T-helper 2 cell (primary cell): Measurements from ENCODE around the gene CPNE2.
"Not testable (repeated sequence)": the region's sequence is repeated elsewhere in the genome, so short reads cannot be mapped to it uniquely, and the experiment has no call there.

Experiments
- DNase-seq, 5 experiments: peaks; one replicate each; pipeline versions ENCODE4 v3.0.0 to v3.0.0-alpha.2; 2012 to 2022
- total RNA-seq, 2 donors: gene quantifications; one replicate each; lab custom pipeline; 2026; lab: John Stamatoyannopoulos, UW

CPNE2 gene
- 6.2 to 7.3 reads per million in 2 donors for total RNA-seq

DNA sequence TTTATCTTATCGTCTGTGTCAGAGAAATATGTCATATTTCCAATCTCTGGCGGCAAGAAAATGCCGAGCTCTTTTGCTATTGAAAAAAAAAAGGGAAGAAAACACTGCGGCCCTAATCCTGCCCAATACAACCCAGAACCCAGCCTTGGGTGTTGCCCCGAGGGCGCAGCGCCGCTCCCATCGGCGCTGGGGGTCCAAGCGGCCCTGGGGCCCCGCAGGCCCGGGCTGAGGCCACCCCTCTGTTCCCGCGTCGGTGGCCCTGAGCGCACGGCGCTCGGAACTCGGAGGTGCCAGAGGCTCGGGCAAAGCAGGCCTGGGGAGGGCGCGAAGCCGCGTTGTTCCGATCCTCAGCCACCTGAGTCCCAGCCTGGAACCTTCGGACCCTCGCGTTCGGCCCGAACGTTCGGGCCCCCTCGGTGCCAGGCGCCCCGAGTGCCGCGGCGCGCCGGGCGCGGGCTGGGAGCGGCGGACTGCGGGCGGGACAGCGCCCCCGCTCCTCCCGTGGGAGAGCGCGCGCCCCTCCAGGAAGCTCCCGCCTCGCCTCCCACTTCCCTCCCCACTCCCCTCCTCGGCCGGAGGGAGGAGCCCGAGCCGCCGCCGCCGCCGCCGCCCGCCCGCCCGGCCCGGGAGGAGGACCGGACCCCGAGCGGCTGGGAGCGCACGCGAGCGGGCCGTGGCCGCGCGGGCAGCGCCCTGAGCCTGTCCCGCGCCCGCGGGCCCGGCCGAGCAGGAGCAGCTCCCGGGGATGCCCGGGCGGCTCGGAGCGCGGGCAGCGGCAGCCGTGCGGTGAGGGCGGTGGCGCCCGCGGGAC, at the start of gene CPNE2:
CPNE2 (plus strand) TSS at position 609 of the 811 bp plus-strand sequence. CDS start 18,160 bp downstream, outside the sequence.
- DNase-seq: peak in 2 of 5 experiments; percentile 3 to 31

DNA sequence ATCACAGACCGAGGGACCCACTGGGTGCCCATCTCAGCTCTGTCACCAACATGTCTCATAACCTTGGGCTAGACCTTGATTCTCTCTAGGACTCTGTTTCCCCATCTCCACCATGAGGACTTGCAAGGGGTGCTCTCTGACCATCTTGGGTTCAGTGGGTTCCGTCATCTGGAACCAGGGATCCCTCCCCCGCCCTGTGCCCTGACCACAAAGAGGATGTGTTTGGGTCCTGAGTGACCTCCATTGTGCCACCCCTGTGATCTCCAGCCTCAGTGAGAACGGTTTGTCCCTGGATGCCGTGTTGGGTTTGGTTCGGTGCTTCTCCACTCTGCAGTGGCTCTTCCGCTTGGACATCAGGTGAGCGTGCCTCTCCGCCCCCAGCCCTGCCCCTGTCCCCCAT, 49.1 kb upstream of the CPNE2 start:
- no peak for DNase-seq

DNA sequence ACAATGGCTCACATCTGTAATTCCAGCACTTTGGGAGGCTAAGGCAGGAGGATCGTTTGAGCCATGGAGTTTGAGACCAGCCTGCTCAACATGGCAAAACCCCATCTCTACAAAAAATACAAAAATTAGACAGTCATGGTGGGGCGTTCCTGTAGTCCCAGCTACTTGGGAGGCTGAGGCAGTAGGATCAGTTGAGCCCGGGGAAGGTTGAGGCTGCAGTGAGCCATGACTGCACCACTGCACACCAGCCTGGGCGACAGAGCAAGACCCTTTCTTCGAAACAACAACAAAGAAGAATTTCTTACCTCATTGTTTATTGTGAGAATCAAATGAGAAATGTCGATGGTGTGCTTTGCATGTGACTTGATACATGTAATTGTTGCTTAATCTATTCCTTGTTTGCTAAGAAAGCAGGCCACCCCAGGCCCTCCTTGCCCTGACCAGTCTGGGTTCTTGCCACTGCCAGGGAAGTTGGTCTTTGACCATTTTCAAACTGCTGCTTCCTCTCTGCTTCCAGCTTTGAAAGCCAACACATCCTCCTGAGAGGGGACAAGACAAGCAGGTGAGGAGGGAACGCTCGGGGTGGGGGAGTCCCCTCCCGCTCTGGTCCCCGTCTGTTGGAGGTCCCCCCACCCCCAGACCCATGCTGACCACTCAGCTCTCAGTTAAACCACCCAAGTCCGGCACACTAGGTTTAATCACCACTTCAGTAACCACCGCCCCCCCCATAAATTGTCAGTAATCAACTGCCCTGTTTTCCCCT, 47.3 kb upstream of the CPNE2 start:
- no peak for DNase-seq

DNA sequence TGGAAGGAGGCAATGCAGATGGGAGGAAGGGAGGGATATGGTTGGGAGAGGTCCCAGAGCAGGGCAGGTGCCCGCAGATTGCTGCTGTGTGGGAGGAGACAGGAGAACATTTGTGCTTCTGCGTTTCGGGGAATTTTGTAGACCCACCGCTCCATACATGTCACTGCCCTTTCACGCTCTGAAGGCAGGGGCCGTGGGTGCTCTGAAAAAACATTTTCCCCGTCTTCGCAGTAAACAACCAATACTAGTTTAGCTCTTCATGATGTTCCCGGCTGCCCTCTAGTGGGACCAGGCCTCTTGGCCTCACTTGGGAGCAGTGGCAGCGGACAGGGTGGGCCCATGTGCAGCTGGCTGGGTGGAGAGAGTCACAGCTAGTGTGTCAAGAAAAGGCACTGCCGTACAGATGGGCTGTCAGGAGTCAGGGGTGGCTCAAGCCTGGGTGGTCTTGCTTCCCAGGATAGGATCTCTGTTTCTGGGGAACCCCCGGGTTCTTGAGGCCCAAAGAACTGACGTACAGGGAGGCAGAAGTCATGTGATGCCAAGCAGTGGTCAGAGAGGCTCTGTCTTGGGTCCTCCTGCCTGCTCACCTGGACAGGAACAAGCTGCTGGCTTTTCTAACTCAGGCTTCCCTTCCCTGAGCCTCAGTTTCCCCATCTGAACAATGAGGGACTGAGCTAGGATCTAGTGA, 46.5 kb upstream of the CPNE2 start:
- peak in 2 of 5 experiments; percentile 17 to 33 for DNase-seq

DNA sequence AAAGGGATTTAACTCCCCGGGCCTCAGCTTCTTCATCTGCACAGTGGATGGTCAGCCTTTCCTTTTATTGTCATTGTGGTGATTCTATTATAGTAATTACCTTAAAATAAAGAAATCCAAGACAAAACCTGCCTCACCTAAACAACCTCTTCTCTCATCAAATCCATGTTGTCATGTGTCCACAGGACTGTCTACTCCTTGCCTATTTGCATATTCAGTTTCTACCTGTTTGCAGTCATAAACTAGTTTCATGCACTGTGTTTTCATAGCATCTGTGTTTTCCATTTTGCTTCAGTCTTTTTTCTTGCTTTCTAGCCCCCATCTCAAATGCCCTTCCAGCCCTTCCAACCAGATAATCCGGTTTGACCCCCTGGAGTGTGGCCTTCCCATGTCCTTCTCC, 44.3 kb upstream of the CPNE2 start:
- DNase-seq: no peak

DNA sequence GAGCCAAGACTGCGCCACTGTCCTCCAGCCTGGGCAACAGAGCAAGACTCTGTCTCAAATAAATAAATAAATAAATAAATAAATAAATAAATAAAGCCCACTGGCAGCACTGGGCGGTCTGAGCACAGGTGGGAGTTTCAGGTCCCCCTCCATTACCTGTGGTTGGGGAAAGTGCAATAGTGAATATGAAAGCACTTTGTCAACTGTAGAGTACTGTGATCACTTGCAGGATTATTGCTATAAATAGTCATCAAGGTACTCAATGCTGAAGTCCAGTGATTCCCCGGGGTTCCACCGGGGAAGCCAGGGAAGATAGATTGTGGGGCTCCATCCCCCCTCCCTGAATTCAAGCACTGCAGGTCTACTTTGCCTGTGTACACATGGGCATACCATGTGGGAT, 42.7 kb upstream of the CPNE2 start:
- DNase-seq: no peak

- no peak for DNase-seq
Measured at GRCh38 chr16:57051696-57052228, 40.6 kb upstream of the CPNE2 start.

- no peak for DNase-seq
Measured at GRCh38 chr16:57053206-57053605, 39.2 kb upstream of the CPNE2 start.

- DNase-seq: no peak
Measured at GRCh38 chr16:57054338-57054737, 38.0 kb upstream of the CPNE2 start.

DNA sequence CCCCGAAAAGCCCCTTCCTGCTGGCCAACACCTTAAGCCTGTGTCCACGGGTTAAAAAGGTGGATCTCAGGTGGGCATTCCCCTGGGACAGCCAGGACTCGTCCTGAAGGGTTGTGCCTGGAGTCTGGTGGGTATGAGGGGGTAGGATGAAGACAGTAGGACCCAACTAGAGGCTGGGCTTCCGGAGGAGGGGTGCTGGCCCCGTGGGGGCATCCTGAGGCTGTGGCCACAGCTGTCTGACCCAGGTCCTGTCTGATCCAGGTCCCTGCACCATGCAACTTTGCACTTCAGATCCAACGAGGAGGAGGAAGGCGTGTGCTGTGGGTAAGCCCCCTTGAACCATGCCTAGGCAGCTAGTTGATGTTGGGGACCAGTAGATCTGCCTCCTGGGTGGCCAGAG, 37.6 kb upstream of the CPNE2 start:
- DNase-seq: no peak

DNA sequence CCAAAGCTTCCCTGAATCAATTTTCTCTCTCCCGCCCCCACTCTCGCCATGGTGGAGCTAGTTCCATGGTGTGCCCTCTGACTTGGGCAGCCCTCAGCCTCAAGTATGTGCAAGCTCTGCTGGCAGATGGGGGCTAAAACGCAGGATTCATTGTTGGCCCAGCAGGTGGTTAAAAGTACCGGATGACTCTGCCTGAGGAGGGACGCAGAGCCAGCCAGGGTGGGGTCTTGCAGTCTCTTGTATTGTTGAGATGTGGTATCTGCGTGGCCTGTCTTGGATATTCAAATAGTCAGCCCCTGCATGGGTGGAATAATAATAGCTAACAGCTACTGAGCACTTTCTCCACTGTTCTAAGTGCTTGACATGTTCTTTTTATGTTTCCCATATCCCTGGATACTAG, 36.7 kb upstream of the CPNE2 start:
- no peak for DNase-seq

GRCh38 chr16:57058291-57058861, 34.0 kb upstream of the CPNE2 start:
- DNase-seq: no peak

DNA sequence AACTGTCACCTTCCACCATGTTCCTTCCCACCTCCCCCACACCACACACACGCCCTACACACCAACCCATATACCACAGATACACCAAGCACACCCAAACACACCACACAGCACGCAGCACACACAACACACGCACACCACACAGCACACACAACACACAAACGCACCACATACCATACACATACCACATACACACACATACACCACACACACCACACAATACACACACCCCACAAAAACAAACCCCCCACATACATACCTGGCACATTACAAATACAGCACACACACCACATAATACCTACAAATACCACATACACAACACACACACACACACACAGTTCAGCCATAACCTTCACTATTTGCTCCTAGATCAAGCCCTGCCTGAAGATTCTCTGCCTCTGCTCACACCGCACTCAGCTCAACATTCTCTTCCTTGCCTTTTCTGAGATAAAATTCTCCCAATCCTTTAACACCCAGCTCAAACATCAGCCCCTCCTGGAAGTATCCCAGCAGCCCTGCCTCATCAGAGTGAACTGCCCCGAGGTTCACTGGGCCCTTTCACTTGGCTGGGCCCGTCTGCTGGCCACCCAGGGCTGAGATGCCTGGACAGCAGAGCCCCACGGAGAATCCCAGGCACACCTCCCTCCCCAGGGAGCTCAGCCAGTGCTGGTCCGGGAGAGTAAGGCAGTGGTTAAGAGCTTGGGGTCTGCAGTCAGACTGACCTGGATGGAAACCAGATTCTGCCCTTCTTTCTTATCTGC, 31.9 kb upstream of the CPNE2 start:
- DNase-seq: peak in 1 of 5 experiments; percentile 21

GRCh38 chr16:57061084-57061905, 31.1 kb upstream of the CPNE2 start:
- no peak for DNase-seq

GRCh38 chr16:57062329-57062728, 30.1 kb upstream of the CPNE2 start:
- DNase-seq: no peak

DNA sequence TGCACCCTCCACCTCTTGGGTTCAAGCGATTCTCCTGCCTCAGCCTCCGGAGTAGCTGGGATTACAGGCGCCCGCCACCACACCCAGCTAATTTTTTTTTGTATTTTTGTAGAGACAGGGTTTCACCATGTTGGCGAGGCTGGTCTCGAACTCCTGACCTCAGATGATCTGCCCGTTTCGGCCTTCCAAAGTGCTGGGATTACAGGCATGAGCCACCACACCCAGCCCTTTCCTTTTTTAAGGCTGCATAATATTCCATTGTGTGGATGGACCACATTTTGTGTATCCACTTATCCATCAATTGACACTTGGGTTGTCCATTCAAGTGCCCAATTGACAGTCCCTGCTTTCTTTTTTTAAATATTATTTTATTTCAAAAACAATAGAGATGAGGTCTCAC, 29.2 kb upstream of the CPNE2 start:
- DNase-seq: not testable (repeated sequence)

DNA sequence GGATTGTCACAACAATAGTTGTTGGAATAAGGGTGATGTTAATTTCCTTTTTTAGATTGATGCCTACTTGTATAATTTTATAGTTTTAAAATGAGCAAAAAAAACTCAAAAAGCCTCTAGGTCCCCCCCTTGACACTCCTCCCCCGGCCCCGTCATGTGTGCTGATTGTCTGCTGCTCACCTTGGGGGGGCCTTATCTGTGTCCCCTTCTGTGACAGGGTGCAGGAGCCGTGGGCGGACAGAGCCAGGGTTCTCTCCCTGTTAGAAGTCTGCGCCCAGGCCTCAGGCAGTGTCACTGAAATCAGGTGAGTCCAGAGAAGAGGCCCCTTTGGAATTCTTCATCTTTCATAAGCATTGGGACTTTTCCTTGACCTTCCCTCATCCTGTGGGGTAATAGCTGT, 27.4 kb upstream of the CPNE2 start:
- DNase-seq: no peak

DNA sequence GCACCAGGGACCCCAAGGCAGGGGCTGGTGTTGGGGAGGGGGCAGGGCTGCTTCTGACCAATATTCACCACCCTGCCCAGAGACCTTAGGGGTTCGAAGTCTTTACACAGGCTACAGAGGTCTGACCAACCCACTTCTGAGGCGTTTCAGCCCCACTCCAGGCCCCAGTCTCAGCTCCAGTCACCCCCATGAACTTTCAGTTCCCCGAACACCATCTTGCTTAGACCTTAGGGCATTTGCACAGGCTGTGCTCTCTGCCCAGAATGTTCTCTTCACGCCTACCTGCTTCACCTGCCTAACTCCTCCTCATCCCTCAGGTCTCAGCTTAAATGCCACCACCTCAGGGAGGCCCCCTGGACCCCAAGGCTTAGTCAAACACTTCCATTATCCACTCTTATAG, 25.8 kb upstream of the CPNE2 start:
- no peak for DNase-seq

DNA sequence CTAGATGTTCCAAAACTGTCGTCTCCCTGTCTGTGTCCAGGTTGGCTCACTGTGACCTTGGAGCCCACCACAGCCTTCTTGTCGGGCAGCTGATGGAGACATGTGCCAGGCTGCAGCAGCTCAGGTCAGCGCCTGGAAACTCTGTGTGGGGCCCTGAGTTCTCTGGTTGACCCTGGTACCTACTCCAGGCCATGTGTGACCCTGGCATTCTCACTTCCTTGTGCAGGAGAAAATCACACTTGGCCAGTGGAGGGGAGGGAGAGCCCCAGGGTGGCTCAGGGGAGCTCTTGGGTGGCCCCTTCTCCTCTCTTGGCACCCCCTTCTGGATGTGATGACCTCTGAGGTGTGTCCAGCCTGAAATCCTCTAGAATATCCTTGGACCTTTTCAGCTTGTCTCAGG, 25.0 kb upstream of the CPNE2 start:
- DNase-seq: no peak

DNA sequence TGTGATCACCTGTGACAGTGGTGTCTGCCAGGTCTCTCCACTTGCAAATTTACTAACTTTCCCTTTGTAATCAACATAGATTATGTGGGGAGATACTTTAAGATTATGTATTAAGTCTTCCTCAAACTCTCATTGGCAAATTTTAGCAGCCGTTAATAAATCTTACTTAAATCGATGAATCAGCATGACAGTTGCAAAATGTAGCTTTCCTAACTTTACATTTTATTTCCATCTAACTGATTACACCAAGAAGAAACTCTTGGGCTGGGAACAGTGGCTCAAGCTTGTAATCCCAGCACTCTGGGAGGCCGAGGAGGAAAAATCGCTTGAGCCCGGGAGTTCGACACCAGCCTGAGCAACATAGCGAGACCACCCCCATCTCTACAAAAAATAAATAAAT, 23.3 kb upstream of the CPNE2 start:
- no peak for DNase-seq
